Esophagus squamous epithelium (tissue), 5 donors: Measurements from ENCODE around the gene SMPD2. TPM values are rescaled to one million over a fixed set of nuclear protein-coding genes. Genes with fewer than 3 reads are reported as not detected.

Experiments
- DNase-seq: peaks from one replicate; lab custom pipeline; 2025; lab: John Stamatoyannopoulos, UW
- H3K27ac ChIP-seq, 4 donors: fragments of 200-600 bp; sonication (generic); one replicate each; pipeline ENCODE4 v1.5.1; 2016 to 2019; ENCODE audit warnings: mild to moderate bottlenecking in 1 of 4
- H3K27me3 ChIP-seq, 4 donors: fragments of 200-600 bp; sonication (generic); 1 replicate in 3 of 4; 2 replicates in 1 of 4; pipeline versions ENCODE4 v1.5.1 to v1.6.0; 2017 to 2021; ENCODE audit warnings: antibody characterized with exemption in 1 of 4
- H3K36me3 ChIP-seq, 3 donors: fragments of 200-600 bp; sonication (generic); one replicate each; pipeline ENCODE4 v1.5.1; 2016 to 2019
- H3K4me1 ChIP-seq, 3 donors: fragments of 200-600 bp; sonication (generic); one replicate each; pipeline ENCODE4 v1.5.1; 2017 to 2019
- H3K4me3 ChIP-seq, 4 donors: fragments of 200-600 bp; sonication (generic); 1 replicate in 3 of 4; 2 replicates in 1 of 4; pipeline ENCODE4 v1.5.1; 2016 to 2019; ENCODE audit warnings: mild to moderate bottlenecking in 2 of 4, moderate library complexity in 1 of 4
- H3K9me3 ChIP-seq, 3 donors: fragments of 200-600 bp; sonication (generic); one replicate each; pipeline ENCODE4 v1.5.1; 2016 to 2019
- POLR2A ChIP-seq, 4 donors: fragments of 450-650 bp; IDR thresholded peaks; one replicate each; pipeline ENCODE4 v1.6.1; 2017; ENCODE audit warnings: antibody characterized with exemption in 4 of 4, mild to moderate bottlenecking in 4 of 4, moderate library complexity in 3 of 4
- WGBS, 2 donors: methylation state at CpG; one replicate each; pipeline ENCODE4 v1.1.5; 2018; 5-methylcytosine and 5-hydroxymethylcytosine counted together
- intact Hi-C: fragments of 100-400 bp; cut with DNase I; formaldehyde crosslinking; loops from one replicate; pipeline ENCODE4 v1.15.0; 2022
- total RNA-seq, 4 donors: library from RNA; depleted of rRNA; stranded (reverse); fragments of >200 nt; gene quantifications; one replicate each; pipeline ENCODE4 v1.1.0, GENCODE V29; 2016
- TF ChIP-seq, protein P1 (sequence below), 6 experiments: fragments of 450-650 bp in 4 of 6; fragments of 200-600 bp in 2 of 6; sonication (generic) in 2 of 6; IDR thresholded peaks; one replicate each; pipeline ENCODE4 v1.5.1; 2016 to 2019; ENCODE audit warnings: antibody characterized with exemption in 6 of 6, mild to moderate bottlenecking in 4 of 6, moderate library complexity in 4 of 6
- donor health status: DM: yes; HTN: yes; CAD: no.

SMPD2 gene
- total RNA-seq, 4 donors from 2014 or later = 10.6 to 28.1 (median 24.0) TPM

DNA sequence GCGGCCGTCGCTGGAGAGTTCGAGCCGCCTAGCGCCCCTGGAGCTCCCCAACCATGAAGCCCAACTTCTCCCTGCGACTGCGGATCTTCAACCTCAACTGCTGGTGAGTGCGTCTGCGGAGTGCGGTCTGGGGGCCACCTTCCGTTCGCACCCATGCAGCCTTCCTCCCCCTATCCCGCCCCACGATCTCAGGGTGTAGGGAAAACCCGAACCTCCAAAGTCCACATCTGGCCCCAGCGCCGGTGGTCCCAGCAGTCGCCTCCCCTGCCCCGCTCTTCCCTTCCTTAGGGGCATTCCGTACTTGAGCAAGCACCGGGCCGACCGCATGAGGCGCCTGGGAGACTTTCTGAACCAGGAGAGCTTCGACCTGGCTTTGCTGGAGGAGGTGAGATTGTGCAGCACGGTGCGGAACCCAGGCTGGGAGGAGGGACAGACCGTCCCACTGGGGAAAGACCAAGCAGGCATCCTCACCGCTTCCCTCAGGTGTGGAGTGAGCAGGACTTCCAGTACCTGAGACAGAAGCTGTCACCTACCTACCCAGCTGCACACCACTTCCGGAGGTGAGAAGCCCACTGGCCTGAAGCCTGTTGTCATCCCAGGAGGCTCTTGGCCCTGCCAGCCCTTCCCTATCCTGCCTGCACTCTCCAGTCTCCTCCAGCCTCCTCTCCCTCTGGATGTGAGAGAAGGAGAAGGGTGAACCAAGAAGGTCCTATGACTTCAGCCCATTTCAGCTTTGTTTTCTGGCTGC, 719 bp downstream of the SMPD2 start:
- Histone ChIP-seq H3K4me1 (peaks cover 9 to 55% (median 19%) of the 10 kb centered on the region in 3 donors), H3K9me3 (no peaks in the 10 kb centered on the region), H3K4me3 (peak overlapping the region; percentile 66 to 92 (median 81)), H3K36me3 (peaks cover 0 to 39% (median 11%) of the 10 kb centered on the region in 3 donors), H3K27me3 (no peaks in the 10 kb centered on the region), H3K27ac (peak overlapping the region; percentile 85 to 92 (median 88))
- WGBS, 2 donors = 2 to 4% methylated on average over 7 to 12 of the region's 31 CpGs
- no peak for DNase-seq
- intact Hi-C loops = no loop called here
- TF ChIP-seq, protein P1, sequence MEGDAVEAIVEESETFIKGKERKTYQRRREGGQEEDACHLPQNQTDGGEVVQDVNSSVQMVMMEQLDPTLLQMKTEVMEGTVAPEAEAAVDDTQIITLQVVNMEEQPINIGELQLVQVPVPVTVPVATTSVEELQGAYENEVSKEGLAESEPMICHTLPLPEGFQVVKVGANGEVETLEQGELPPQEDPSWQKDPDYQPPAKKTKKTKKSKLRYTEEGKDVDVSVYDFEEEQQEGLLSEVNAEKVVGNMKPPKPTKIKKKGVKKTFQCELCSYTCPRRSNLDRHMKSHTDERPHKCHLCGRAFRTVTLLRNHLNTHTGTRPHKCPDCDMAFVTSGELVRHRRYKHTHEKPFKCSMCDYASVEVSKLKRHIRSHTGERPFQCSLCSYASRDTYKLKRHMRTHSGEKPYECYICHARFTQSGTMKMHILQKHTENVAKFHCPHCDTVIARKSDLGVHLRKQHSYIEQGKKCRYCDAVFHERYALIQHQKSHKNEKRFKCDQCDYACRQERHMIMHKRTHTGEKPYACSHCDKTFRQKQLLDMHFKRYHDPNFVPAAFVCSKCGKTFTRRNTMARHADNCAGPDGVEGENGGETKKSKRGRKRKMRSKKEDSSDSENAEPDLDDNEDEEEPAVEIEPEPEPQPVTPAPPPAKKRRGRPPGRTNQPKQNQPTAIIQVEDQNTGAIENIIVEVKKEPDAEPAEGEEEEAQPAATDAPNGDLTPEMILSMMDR (IDR thresholded peaks at IDR 0.05) = peak in 1 of 6 experiments; percentile 11
- TF ChIP-seq POLR2A (IDR thresholded peaks at IDR 0.05) = no peak

DNA sequence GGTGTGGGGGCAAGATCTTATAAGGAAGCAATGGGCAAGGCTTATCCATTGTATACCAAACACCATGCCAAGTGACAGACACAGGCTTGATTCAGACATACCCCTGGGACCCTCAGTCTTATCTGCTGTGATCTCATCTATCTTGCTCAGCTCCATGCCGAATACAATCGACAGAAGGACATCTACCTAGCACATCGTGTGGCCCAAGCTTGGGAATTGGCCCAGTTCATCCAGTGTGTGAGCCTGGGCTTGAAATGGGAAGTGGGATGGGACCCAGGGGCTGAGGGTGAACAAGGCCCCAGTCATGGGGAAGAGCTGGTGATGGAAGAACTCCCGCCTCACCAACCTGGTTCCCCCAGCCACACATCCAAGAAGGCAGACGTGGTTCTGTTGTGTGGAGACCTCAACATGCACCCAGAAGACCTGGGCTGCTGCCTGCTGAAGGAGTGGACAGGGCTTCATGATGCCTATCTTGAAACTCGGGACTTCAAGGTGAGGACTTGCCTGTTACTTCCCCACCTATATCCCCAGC, 1.9 kb downstream of the SMPD2 start:
- no peak for DNase-seq
- intact Hi-C loops = no loop called here
- Histone ChIP-seq H3K4me3 (peak overlapping the region in 1 of 4 donors; percentile 92), H3K27ac (peak overlapping the region in 1 of 4 donors; percentile 2), H3K36me3 (peaks cover 0 to 48% (median 11%) of the 10 kb centered on the region in 3 donors), H3K4me1 (peaks cover 9 to 55% (median 19%) of the 10 kb centered on the region in 3 donors), H3K9me3 (no peaks in the 10 kb centered on the region), H3K27me3 (no peaks in the 10 kb centered on the region)
- WGBS, 2 donors = 84 to 94% methylated on average over 3 to 6 of the region's 6 CpGs
- TF ChIP-seq, protein P1 (IDR thresholded peaks at IDR 0.05) = no peak
- no peak for TF ChIP-seq POLR2A (IDR thresholded peaks at IDR 0.05)

DNA sequence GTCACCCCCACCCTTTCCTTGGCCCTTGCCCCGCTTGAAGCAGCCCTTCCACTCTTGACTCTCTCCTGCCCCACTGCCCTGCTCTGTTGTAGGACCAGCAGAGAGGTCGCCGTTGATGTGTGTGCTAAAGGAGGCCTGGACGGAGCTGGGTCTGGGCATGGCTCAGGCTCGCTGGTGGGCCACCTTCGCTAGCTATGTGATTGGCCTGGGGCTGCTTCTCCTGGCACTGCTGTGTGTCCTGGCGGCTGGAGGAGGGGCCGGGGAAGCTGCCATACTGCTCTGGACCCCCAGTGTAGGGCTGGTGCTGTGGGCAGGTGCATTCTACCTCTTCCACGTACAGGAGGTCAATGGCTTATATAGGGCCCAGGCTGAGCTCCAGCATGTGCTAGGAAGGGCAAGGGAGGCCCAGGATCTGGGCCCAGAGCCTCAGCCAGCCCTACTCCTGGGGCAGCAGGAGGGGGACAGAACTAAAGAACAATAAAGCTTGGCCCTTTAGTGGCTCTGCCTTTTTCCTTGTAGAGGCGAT, 3.0 kb downstream of the SMPD2 start:
- Histone ChIP-seq H3K4me3 (no peak overlapping the region), H3K36me3 (peaks cover 0 to 48% (median 11%) of the 10 kb centered on the region in 3 donors), H3K4me1 (peaks cover 9 to 55% (median 19%) of the 10 kb centered on the region in 3 donors), H3K27me3 (no peaks in the 10 kb centered on the region), H3K27ac (no peak overlapping the region), H3K9me3 (no peaks in the 10 kb centered on the region)
- intact Hi-C loops = no loop called here
- TF ChIP-seq POLR2A (IDR thresholded peaks at IDR 0.05) = no peak
- TF ChIP-seq, protein P1 (IDR thresholded peaks at IDR 0.05) = no peak
- DNase-seq = no peak
- 100% methylated on average over 1 of the region's 10 CpGs; no CpG with 5 or more reads in 1 of the 2 donors for WGBS, 2 donors

DNA sequence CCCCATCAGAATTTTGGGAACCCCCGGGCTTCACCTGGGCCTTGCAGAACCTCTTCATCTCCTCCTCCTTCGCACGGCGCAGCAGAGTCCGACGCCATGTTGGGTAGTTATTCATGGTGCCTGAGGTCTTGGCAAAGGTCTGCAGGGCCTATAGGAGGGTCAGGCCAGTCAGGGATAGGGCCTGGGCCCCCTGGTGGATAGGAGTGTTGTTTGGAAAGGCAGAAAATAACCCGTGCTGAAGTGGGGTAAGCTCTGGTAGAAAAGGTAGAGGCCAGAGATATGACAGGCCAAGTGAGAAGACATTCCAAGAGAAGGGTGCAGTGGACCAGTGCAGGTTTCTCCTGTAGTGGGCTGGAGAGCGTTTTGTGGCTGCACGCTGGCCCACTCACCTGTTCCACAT, 4.9 kb downstream of the SMPD2 start:
- Histone ChIP-seq H3K27ac (no peak overlapping the region), H3K4me1 (peaks cover 9 to 50% (median 12%) of the 10 kb centered on the region in 3 donors), H3K9me3 (no peaks in the 10 kb centered on the region), H3K27me3 (no peaks in the 10 kb centered on the region), H3K36me3 (peaks cover 0 to 48% (median 11%) of the 10 kb centered on the region in 3 donors), H3K4me3 (no peak overlapping the region)
- 75 to 79% methylated on average over 4 to 7 of the region's 9 CpGs for WGBS, 2 donors
- TF ChIP-seq, protein P1 (IDR thresholded peaks at IDR 0.05) = no peak
- no peak for TF ChIP-seq POLR2A (IDR thresholded peaks at IDR 0.05)
- intact Hi-C loops = no loop called here
- no peak for DNase-seq

DNA sequence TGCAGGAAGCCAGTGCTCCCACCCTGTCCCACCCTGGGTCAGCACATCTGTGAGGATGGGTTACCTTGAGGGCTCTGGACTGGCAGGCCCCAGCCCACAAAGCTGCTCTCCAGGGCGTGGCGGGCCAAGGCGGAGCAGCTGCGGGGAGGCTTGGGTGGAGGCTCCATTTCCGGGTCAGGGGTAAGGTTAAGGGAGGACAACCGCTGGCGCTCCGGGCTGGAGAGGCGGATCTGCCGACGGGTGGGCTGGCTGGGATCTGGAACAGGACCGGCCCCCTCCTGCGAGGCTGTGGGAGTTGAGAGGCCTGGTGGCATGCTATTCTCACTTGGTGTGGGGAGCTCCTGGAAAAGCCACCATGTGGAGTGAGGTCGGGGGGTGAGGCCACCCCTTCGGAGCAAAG, 5.5 kb downstream of the SMPD2 start:
- H3K4me1 ChIP-seq = peaks cover 7 to 49% (median 12%) of the 10 kb centered on the region in 3 donors
- H3K9me3 ChIP-seq = no peaks in the 10 kb centered on the region
- intact Hi-C loops = no loop called here
- WGBS, 2 donors = 90% methylated on average over 7 of the region's 15 CpGs; no CpG with 5 or more reads in 1 of the 2 donors
- peaks cover 0 to 48% (median 11%) of the 10 kb centered on the region in 3 donors for H3K36me3 ChIP-seq
- no peak overlapping the region for H3K4me3 ChIP-seq
- H3K27ac ChIP-seq = no peak overlapping the region
- no peak for DNase-seq
- TF ChIP-seq POLR2A (IDR thresholded peaks at IDR 0.05) = no peak
- TF ChIP-seq, protein P1 (IDR thresholded peaks at IDR 0.05) = no peak
- no peaks in the 10 kb centered on the region for H3K27me3 ChIP-seq
